ENCODE measurements around the gene ZNF200. TPM values are rescaled to one million over a fixed set of nuclear protein-coding genes. Genes with fewer than 3 reads are reported as not detected.

ZNF200 gene
- total and polyA plus RNA-seq, 2 of the 13 experiments (the other 11 are each of a cell fraction or from before 2014, with no cell fraction given), result 3.5 to 16.5 TPM

- intact Hi-C loops (cut with micrococcal nuclease; ENCODE audit: unreplicated experiment), result no loop called here
- no peaks in the 10 kb centered on the region for H3K79me2 ChIP-seq (ENCODE audit: insufficient read depth, low read length)
- H3K27me3 ChIP-seq (ENCODE audit: control insufficient read depth in 1 of 2, insufficient read depth in 2 of 2, low read length in 2 of 2), result peaks cover 6 to 57% of the 10 kb centered on the region in 2 experiments
- ATAC-seq (peak; percentile 77), DNase-seq (ENCODE audit: low spot score) (peak; percentile 31), FAIRE-seq (peak; percentile 63)
- POLR2A ChIA-PET, result interaction anchor here (0.7 to 2.5 kb wide), 11 partner anchors 11 to 119 kb away, joined by 3 to 9 read pairs (median 5); partner anchors contain the start of genes MEFV and ZNF200
- in situ Hi-C loops (cut with HindIII; ENCODE audit: extremely low pct_ligation_motif_present, low pct_unique_long_range_greater_than_20kb), result no loop called here
- no peak overlapping the region for H3K27ac ChIP-seq (ENCODE audit: extremely low read length, insufficient read depth, low read length)
- H3K4me3 ChIP-seq (replicated peaks in 1 of 3; ENCODE audit: insufficient read depth in 1 of 3, low read depth in 2 of 3, low read length in 3 of 3), result peak overlapping the region; percentile 12 to 51 (median 14); a peak in 3 of 6 replicates
- WGBS (ENCODE audit: low lambda C conversion rate), result 32% methylated on average over 6 of the region's 7 CpGs
- peaks cover 37% of the 10 kb centered on the region for H3K4me1 ChIP-seq (ENCODE audit: insufficient read depth, low read length)
- H4K20me1 ChIP-seq (ENCODE audit: insufficient read depth, low read length), result no peaks in the 10 kb centered on the region
- H3K9ac ChIP-seq (ENCODE audit: insufficient read depth, low read depth, low read length), result no peak overlapping the region
- no peaks in the 10 kb centered on the region for H3K9me3 ChIP-seq (ENCODE audit: low read length)
- CTCF ChIA-PET (ENCODE audit: low intra/inter-chr PET ratio, low total read pairs), result no interaction called here
- peak overlapping the region; percentile 68 for H3K4me2 ChIP-seq (ENCODE audit: low read depth, low read length)
- H2AFZ ChIP-seq (ENCODE audit: low read length), result peak overlapping the region; percentile 95
- BruUV-seq (replicated peaks), result no TSS peak
- H3K36me3 ChIP-seq (replicated peaks in 1 of 2; ENCODE audit: control insufficient read depth in 1 of 2, insufficient read depth in 2 of 2, low read length in 2 of 2), result no peaks in the 10 kb centered on the region
- TF ChIP-seq YEATS4 (CRISPR knock-in tag; IDR thresholded peaks at IDR 0.05; ENCODE audit: borderline replicate concordance), result no peak
- no peak for TF ChIP-seq ADNP (CRISPR knock-in tag; IDR thresholded peaks at IDR 0.05)
- 0 out of 2 replicates have a peak, but pooled peaks have one; percentile 14 for TF ChIP-seq ZSCAN5A (CRISPR knock-in tag; IDR thresholded peaks at IDR 0.05; ENCODE audit: borderline replicate concordance)
- no peak for TF ChIP-seq ZNF782 (CRISPR knock-in tag; IDR thresholded peaks at IDR 0.05; ENCODE audit: borderline replicate concordance)
- TF ChIP-seq HOXA3 (CRISPR knock-in tag; IDR thresholded peaks at IDR 0.05), result 0 out of 2 replicates have a peak, but pooled peaks have one; percentile 28
- 0 out of 2 replicates have a peak, but pooled peaks have one; percentile 21 for TF ChIP-seq CTCF (CRISPR knock-in tag; IDR thresholded peaks at IDR 0.05)
- TF ChIP-seq SOX6 (IDR thresholded peaks at IDR 0.05), result no peak
- TF ChIP-seq SOX6 (CRISPR knock-in tag; IDR thresholded peaks at IDR 0.05), result 0 out of 2 replicates have a peak, but pooled peaks have one; percentile 11
- TF ChIP-seq NFE2 (CRISPR knock-in tag; IDR thresholded peaks at IDR 0.05), result no peak
- TF ChIP-seq CENPX (CRISPR knock-in tag; IDR thresholded peaks at IDR 0.05), result no peak
- 0 out of 2 replicates have a peak, but pooled peaks have one; percentile 42 for TF ChIP-seq ERF (CRISPR knock-in tag; IDR thresholded peaks at IDR 0.05)
- no peak for TF ChIP-seq ZNF414 (CRISPR knock-in tag; IDR thresholded peaks at IDR 0.05)
- TF ChIP-seq ZBTB7B (CRISPR knock-in tag; IDR thresholded peaks at IDR 0.05), result 0 out of 2 replicates have a peak, but pooled peaks have one; percentile 19
- TF ChIP-seq ZFP41 (CRISPR knock-in tag; IDR thresholded peaks at IDR 0.05; ENCODE audit: borderline replicate concordance), result no peak
- TF ChIP-seq ATF4 (CRISPR knock-in tag; IDR thresholded peaks at IDR 0.05), result peak in 1 of 2 experiments; percentile 43; a peak in 1 of 4 replicates
- no peak for TF ChIP-seq RORA (CRISPR knock-in tag; IDR thresholded peaks at IDR 0.05)
- 0 out of 2 replicates have a peak, but pooled peaks have one; percentile 11 for TF ChIP-seq FOSL2 (CRISPR knock-in tag; IDR thresholded peaks at IDR 0.05)
- TF ChIP-seq ZNF574 (CRISPR knock-in tag; IDR thresholded peaks at IDR 0.05), result no peak
Observed at GRCh38 chr16:3246002-3246401, 11.0 kb upstream of the ZNF200 start.

Data from HepG2 (cell line).